ENCODE data around the gene CDK5.
"Not testable (repeated sequence)": the region's sequence is repeated elsewhere in the genome, so short reads cannot be mapped to it uniquely, and the experiment has no call there.

GRCh38 chr7:151043449-151043848, 14.2 kb downstream of the CDK5 start:
- not testable (repeated sequence) for TF ChIP-seq CTCF (IDR thresholded peaks at IDR 0.05); MAFK (IDR thresholded peaks at IDR 0.05; ENCODE audit: partially characterized antibody); JUN (IDR thresholded peaks at IDR 0.05); HMGXB4 (CRISPR knock-in tag; IDR thresholded peaks at IDR 0.05; ENCODE audit: borderline replicate concordance); PBX3 (IDR thresholded peaks at IDR 0.05); ESRRA (IDR thresholded peaks at IDR 0.05; ENCODE audit: borderline replicate concordance, low read length); ZC3H11A (IDR thresholded peaks at IDR 0.05); REST (IDR thresholded peaks at IDR 0.05)
- TF ChIP-seq, protein P1, sequence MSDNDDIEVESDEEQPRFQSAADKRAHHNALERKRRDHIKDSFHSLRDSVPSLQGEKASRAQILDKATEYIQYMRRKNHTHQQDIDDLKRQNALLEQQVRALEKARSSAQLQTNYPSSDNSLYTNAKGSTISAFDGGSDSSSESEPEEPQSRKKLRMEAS (IDR thresholded peaks at IDR 0.05) = not testable (repeated sequence)

Measured in A549 (cell line).